Smooth muscle cell (in vitro differentiated cells): ENCODE results near the gene ZNF646. TPM values are rescaled to one million over a fixed set of nuclear protein-coding genes. Genes with fewer than 3 reads are reported as not detected.

Experiments used
- DNase-seq: peaks from one replicate; lab custom pipeline; 2025; ENCODE audit not compliant: unreplicated experiment; lab: John Stamatoyannopoulos, UW
- H2AFZ ChIP-seq: fragments of 200-600 bp; sonication (generic); 2 replicates; pipeline ENCODE4 v1.6.0; 2016; ENCODE audit warnings: antibody characterized with exemption, low read depth, mild to moderate bottlenecking
- H3F3A ChIP-seq: fragments of 200-600 bp; sonication (generic); 2 replicates; pipeline ENCODE4 v1.6.0; 2017; ENCODE audit warnings: antibody characterized with exemption, low read depth
- H3K27ac ChIP-seq: fragments of 200-600 bp; sonication (generic); 2 replicates; pipeline ENCODE4 v1.5.1; 2016; ENCODE audit warnings: low read depth, mild to moderate bottlenecking
- H3K27me3 ChIP-seq: fragments of 200-600 bp; sonication (generic); 2 replicates; pipeline ENCODE4 v1.6.1; 2016; ENCODE audit warnings: low read depth, mild to moderate bottlenecking
- H3K36me3 ChIP-seq: fragments of 200-600 bp; sonication (generic); 2 replicates; pipeline ENCODE4 v1.5.1; 2016; ENCODE audit warnings: low read depth
- H3K4me1 ChIP-seq: fragments of 200-600 bp; sonication (generic); 2 replicates; pipeline ENCODE4 v1.5.1; 2016; ENCODE audit warnings: low read depth
- H3K4me2 ChIP-seq: fragments of 200-600 bp; sonication (generic); 2 replicates; pipeline ENCODE4 v1.6.0; 2016; ENCODE audit warnings: mild to moderate bottlenecking
- H3K4me3 ChIP-seq: fragments of 200-600 bp; sonication (generic); 2 replicates; pipeline ENCODE4 v1.5.1; 2016; ENCODE audit warnings: mild to moderate bottlenecking
- H3K79me2 ChIP-seq: fragments of 200-600 bp; sonication (generic); 2 replicates; pipeline ENCODE4 v1.6.0; 2016; ENCODE audit warnings: low read depth, mild to moderate bottlenecking
- H3K9ac ChIP-seq: fragments of 200-600 bp; sonication (generic); 2 replicates; pipeline ENCODE4 v1.6.0; 2016; ENCODE audit warnings: low read depth
- H3K9me3 ChIP-seq: fragments of 200-600 bp; sonication (generic); replicated peaks from 2 replicates; pipeline ENCODE4 v1.5.1; 2016; ENCODE audit warnings: low read depth
- H4K20me1 ChIP-seq: fragments of 200-600 bp; sonication (generic); 2 replicates; pipeline ENCODE4 v1.6.0; 2016; ENCODE audit warnings: low read depth
- CTCF ChIP-seq: fragments of 200-600 bp; sonication (generic); IDR thresholded peaks from 2 replicates; pipeline ENCODE4 v1.5.1; 2017; ENCODE audit warnings: borderline replicate concordance, mild to moderate bottlenecking, antibody characterized with exemption; ENCODE audit not compliant: insufficient read depth, poor library complexity, severe bottlenecking
- WGBS: methylation state at CpG from one replicate; pipeline ENCODE4 v1.1.7; 2016; ENCODE audit warnings: low lambda C conversion rate; 5-methylcytosine and 5-hydroxymethylcytosine counted together
- polyA plus RNA-seq: library from polyadenylated mRNA; unstranded; fragments of >200 nt; fragmentation: Nextera tagmentation; extraction: Ambion mirVana; gene quantifications from 2 replicates; pipeline ENCODE4 v1.2.1, GENCODE V29; 2016
- total RNA-seq: library from RNA; depleted of rRNA; stranded (reverse); fragments of >200 nt; gene quantifications from 2 replicates; pipeline ENCODE4 v1.2.3, GENCODE V29; 2014

ZNF646 gene
- total and polyA plus RNA-seq, 2 experiments from 2014 or later: 5.7 to 7.3 TPM

- Histone ChIP-seq H3K9ac (no peak overlapping the region), H3K36me3 (no peaks in the 10 kb centered on the region), H3K27ac (no peak overlapping the region), H4K20me1 (peaks cover 52% of the 10 kb centered on the region), H3K27me3 (no peaks in the 10 kb centered on the region), H3K4me2 (no peak overlapping the region), H2AFZ (no peak overlapping the region), H3F3A (no peaks in the 10 kb centered on the region), H3K9me3 (no peaks in the 10 kb centered on the region), H3K79me2 (peaks cover 12% of the 10 kb centered on the region), H3K4me1 (no peaks in the 10 kb centered on the region), H3K4me3 (no peak overlapping the region)
- TF ChIP-seq CTCF: no peak
- DNase-seq: no peak
- 75% methylated on average over 8 of the region's 8 CpGs for WGBS
These were observed 11.2 kb downstream of the ZNF646 start for GRCh38 chr16:31085411-31085810.

- TF ChIP-seq CTCF: no peak
- Histone ChIP-seq H3K4me2 (no peak overlapping the region), H3K9me3 (no peaks in the 10 kb centered on the region), H3K79me2 (peaks cover 7% of the 10 kb centered on the region), H3K27ac (no peak overlapping the region), H2AFZ (no peak overlapping the region), H3K4me3 (no peak overlapping the region), H3K27me3 (no peaks in the 10 kb centered on the region), H3K36me3 (no peaks in the 10 kb centered on the region), H3K9ac (no peak overlapping the region), H3F3A (no peaks in the 10 kb centered on the region), H3K4me1 (no peaks in the 10 kb centered on the region), H4K20me1 (peaks cover 49% of the 10 kb centered on the region)
- 96% methylated on average over 18 of the region's 18 CpGs for WGBS
- DNase-seq: no peak
These were observed 11.8 kb downstream of the ZNF646 start for GRCh38 chr16:31085873-31086628.

GRCh38 chr16:31086629-31086906 lies 12.3 kb downstream of the ZNF646 start:
- H3K27me3 ChIP-seq: no peaks in the 10 kb centered on the region
- H3K9me3 ChIP-seq: no peaks in the 10 kb centered on the region
- H4K20me1 ChIP-seq: peaks cover 49% of the 10 kb centered on the region
- no peak for TF ChIP-seq CTCF
- H3K4me2 ChIP-seq: no peak overlapping the region
- no peaks in the 10 kb centered on the region for H3K36me3 ChIP-seq
- H3K9ac ChIP-seq: no peak overlapping the region
- 83% methylated on average over 5 of the region's 6 CpGs for WGBS
- no peak overlapping the region for H2AFZ ChIP-seq
- H3K79me2 ChIP-seq: peaks cover 10% of the 10 kb centered on the region
- H3K4me3 ChIP-seq: no peak overlapping the region
- no peak overlapping the region for H3K27ac ChIP-seq
- H3K4me1 ChIP-seq: no peaks in the 10 kb centered on the region
- H3F3A ChIP-seq: no peaks in the 10 kb centered on the region
- no peak for DNase-seq

GRCh38 chr16:31087481-31087880 lies 13.3 kb downstream of the ZNF646 start:
- Histone ChIP-seq H3K27me3 (no peaks in the 10 kb centered on the region), H3K4me3 (no peak overlapping the region), H3K36me3 (no peaks in the 10 kb centered on the region), H3K4me2 (no peak overlapping the region), H3K27ac (no peak overlapping the region), H2AFZ (no peak overlapping the region), H3K9ac (no peak overlapping the region), H3F3A (no peaks in the 10 kb centered on the region), H3K4me1 (no peaks in the 10 kb centered on the region), H3K79me2 (peaks cover 17% of the 10 kb centered on the region), H4K20me1 (peaks cover 48% of the 10 kb centered on the region), H3K9me3 (no peaks in the 10 kb centered on the region)
- WGBS: over 99% methylated on average over 8 of the region's 8 CpGs
- no peak for DNase-seq
- TF ChIP-seq CTCF: no peak
